Endothelial cell (in vitro differentiated cells): ENCODE measurements around the gene STAT3. TPM values are rescaled to one million over a fixed set of nuclear protein-coding genes. Genes with fewer than 3 reads are reported as not detected.

Source experiments
- DNase-seq: peaks from one replicate; pipeline ENCODE4 v3.0.0; 2021; ENCODE audit warnings: low spot score
- H3K27ac Mint-ChIP-seq: one replicate; pipeline ENCODE4 v1.8.0; 2021; ENCODE audit warnings: mixed read lengths, inconsistent platforms; ENCODE audit not compliant: unreplicated experiment
- H3K27me3 Mint-ChIP-seq: one replicate; pipeline ENCODE4 v1.8.0; 2021; ENCODE audit warnings: mild to moderate bottlenecking, moderate library complexity, mixed read lengths, inconsistent platforms; ENCODE audit not compliant: unreplicated experiment
- H3K36me3 Mint-ChIP-seq: one replicate; pipeline ENCODE4 v1.8.0; 2021; ENCODE audit warnings: mild to moderate bottlenecking, low read depth, mixed read lengths, inconsistent platforms; ENCODE audit not compliant: unreplicated experiment
- H3K4me1 Mint-ChIP-seq: one replicate; pipeline ENCODE4 v1.8.0; 2021; ENCODE audit warnings: mild to moderate bottlenecking, mixed read lengths, inconsistent platforms; ENCODE audit not compliant: unreplicated experiment
- H3K4me3 Mint-ChIP-seq: one replicate; pipeline ENCODE4 v1.8.0; 2021; ENCODE audit warnings: mild to moderate bottlenecking, mixed read lengths, inconsistent platforms; ENCODE audit not compliant: unreplicated experiment
- H3K9me3 Mint-ChIP-seq: one replicate; pipeline ENCODE4 v1.8.0; 2021; ENCODE audit warnings: mixed read lengths, inconsistent platforms; ENCODE audit not compliant: unreplicated experiment
- total RNA-seq: library from RNA; stranded (reverse); fragmentation: NEBNext Ultra II Directional; extraction: Animal tissue kit (Norgen Biotek cat#: 25700); gene quantifications from one replicate; pipeline ENCODE4 v1.2.1, GENCODE V29; 2021; ENCODE audit not compliant: unreplicated experiment
- TF ChIP-seq, protein P1 (sequence below): fragments of 200-600 bp; sonication (generic); IDR thresholded peaks from one replicate; pipeline ENCODE4 v1.5.0; 2021; ENCODE audit warnings: antibody characterized with exemption; ENCODE audit not compliant: unreplicated experiment

Gene STAT3
- total RNA-seq, 1 donor from 2014 or later: 160 TPM

DNA sequence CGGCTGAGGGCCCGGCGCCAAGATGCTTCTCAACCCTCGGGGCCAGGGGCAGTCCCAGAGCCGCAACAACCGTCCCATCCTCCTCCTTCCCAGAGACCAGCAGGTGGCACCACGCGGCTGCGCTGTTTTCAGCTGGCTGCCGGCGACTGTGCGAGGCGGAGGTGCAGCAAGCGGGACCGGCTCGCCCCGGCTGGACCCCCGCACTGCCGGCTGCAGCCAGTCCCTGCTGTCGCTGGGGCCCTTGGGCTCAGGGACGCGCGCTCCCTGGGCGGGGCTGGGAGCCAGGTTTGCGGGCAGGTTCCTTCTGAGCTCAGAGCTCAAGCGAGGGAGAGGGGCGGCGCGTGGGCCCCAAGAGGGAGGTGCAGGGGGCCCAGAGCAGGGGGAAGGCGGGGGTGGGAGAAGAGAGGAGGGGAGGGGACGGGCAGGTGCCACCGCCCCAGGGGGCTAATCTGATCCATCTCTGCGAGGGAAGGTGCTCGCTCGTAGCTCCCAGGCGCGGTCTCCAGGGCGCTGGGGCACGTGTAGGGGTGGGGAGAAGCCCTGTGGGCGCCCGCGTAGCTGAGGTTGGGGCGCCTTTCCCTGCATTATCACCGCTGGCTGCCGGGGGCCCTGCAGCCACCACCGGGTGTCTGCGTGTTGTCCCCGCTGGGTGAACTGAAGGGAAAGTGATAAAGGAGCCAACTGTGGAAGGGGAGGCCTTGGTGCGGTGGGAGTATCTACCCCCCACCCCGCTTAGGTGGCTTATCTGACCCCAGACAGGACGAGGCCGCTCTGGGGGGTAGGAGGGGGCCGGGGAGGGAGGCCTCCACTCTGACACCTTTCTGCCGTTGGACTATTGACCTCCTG is 75.7 kb downstream of the STAT3 start:
- TF ChIP-seq, protein P1, sequence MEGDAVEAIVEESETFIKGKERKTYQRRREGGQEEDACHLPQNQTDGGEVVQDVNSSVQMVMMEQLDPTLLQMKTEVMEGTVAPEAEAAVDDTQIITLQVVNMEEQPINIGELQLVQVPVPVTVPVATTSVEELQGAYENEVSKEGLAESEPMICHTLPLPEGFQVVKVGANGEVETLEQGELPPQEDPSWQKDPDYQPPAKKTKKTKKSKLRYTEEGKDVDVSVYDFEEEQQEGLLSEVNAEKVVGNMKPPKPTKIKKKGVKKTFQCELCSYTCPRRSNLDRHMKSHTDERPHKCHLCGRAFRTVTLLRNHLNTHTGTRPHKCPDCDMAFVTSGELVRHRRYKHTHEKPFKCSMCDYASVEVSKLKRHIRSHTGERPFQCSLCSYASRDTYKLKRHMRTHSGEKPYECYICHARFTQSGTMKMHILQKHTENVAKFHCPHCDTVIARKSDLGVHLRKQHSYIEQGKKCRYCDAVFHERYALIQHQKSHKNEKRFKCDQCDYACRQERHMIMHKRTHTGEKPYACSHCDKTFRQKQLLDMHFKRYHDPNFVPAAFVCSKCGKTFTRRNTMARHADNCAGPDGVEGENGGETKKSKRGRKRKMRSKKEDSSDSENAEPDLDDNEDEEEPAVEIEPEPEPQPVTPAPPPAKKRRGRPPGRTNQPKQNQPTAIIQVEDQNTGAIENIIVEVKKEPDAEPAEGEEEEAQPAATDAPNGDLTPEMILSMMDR: peak; percentile 39
- peak; percentile 90 for DNase-seq
- H3K36me3 Mint-ChIP-seq: peaks cover 46% of the 10 kb centered on the region
- peaks cover 7% of the 10 kb centered on the region for H3K27me3 Mint-ChIP-seq
- no peak overlapping the region for H3K4me3 Mint-ChIP-seq
- peaks cover 44% of the 10 kb centered on the region for H3K4me1 Mint-ChIP-seq
- H3K9me3 Mint-ChIP-seq: no peaks in the 10 kb centered on the region
- H3K27ac Mint-ChIP-seq: no peak overlapping the region

- Mint-ChIP-seq H3K9me3 (no peaks in the 10 kb centered on the region), H3K27me3 (peaks cover 7% of the 10 kb centered on the region), H3K27ac (peak overlapping the region; percentile 32), H3K36me3 (peaks cover 50% of the 10 kb centered on the region), H3K4me1 (peaks cover 38% of the 10 kb centered on the region), H3K4me3 (no peak overlapping the region)
- DNase-seq: no peak
- TF ChIP-seq, protein P1: no peak
Observed at GRCh38 chr17:42312035-42312284, 76.3 kb downstream of the STAT3 start.

DNA sequence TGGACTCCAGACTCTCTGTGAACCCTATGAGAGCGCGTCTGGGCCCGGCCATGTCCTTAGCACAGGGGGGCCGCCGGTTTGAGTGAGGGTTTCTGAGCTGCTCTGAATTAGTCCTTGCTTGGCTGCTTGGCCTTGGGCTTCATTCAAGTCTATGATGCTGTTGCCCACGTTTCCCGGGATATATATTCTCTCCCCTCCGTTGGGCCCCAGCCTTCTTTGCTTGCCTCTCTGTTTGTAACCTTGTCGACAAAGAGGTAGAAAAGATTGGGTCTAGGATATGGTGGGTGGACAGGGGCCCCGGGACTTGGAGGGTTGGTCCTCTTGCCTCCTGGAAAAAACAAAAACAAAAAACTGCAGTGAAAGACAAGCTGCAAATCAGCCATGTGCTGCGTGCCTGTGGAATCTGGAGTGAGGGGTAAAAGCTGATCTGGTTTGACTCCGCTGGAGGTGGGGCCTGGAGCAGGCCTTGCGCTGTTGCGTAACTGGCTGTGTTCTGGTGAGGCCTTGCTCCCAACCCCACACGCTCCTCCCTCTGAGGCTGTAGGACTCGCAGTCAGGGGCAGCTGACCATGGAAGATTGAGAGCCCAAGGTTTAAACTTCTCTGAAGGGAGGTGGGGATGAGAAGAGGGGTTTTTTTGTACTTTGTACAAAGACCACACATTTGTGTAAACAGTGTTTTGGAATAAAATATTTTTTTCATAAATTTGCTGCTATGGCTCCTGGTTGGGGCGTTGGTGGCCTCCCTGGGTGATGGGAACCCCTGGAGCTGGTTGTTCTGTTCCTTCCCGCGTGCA is 76.8 kb downstream of the STAT3 start:
- peak overlapping the region; percentile 65 for H3K4me3 Mint-ChIP-seq
- TF ChIP-seq, protein P1: no peak
- no peak for DNase-seq

DNA sequence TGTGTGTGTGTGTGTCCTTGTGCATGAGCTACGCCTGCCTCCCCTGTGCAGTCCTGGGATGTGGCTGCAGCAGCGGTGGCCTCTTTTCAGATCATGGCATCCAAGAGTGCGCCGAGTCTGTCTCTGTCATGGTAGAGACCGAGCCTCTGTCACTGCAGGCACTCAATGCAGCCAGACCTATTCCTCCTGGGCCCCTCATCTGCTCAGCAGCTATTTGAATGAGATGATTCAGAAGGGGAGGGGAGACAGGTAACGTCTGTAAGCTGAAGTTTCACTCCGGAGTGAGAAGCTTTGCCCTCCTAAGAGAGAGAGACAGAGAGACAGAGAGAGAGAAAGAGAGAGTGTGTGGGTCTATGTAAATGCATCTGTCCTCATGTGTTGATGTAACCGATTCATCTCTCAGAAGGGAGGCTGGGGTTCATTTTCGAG is 77.4 kb downstream of the STAT3 start:
- peak overlapping the region; percentile 15 for H3K27ac Mint-ChIP-seq
- TF ChIP-seq, protein P1: no peak
- no peaks in the 10 kb centered on the region for H3K9me3 Mint-ChIP-seq
- peaks cover 52% of the 10 kb centered on the region for H3K36me3 Mint-ChIP-seq
- H3K4me3 Mint-ChIP-seq: no peak overlapping the region
- H3K4me1 Mint-ChIP-seq: peaks cover 30% of the 10 kb centered on the region
- peaks cover 8% of the 10 kb centered on the region for H3K27me3 Mint-ChIP-seq
- DNase-seq: no peak

More for the DNA sequence above, 76.8 kb downstream of the STAT3 start:
- Mint-ChIP-seq H3K36me3 (peaks cover 46% of the 10 kb centered on the region), H3K27ac (peak overlapping the region; percentile 32), H3K4me1 (peaks cover 33% of the 10 kb centered on the region), H3K27me3 (peaks cover 7% of the 10 kb centered on the region), H3K9me3 (no peaks in the 10 kb centered on the region)
